Activated CD8-positive, alpha-beta T cell treated with anti-CD3 and anti-CD28 coated beads for 36 hours (primary cell): ENCODE measurements around the gene ELAVL2. TPM values are rescaled to one million over a fixed set of nuclear protein-coding genes. Genes with fewer than 3 reads are reported as not detected.

Experiments used
- ATAC-seq: fragments of 200-7000 bp; cut with Tn5 transposase; one replicate; pipeline ENCODE4 v1.10.0; 2021; ENCODE audit warnings: mild to moderate bottlenecking, moderate library complexity
- CTCF ChIA-PET: fragments of 350-600 bp; sonication (Branson Sonifier 250); formaldehyde crosslinking; loops from one replicate; lab custom pipeline; 2021; ENCODE audit warnings: antibody characterized with exemption; lab: Charles Lee
- POLR2A ChIA-PET: fragments of 350-600 bp; sonication (Branson Sonifier 250); formaldehyde crosslinking; loops from one replicate; lab custom pipeline; 2021; ENCODE audit warnings: antibody characterized with exemption; lab: Charles Lee
- DNase-seq: peaks from one replicate; pipeline ENCODE4 v3.0.0-alpha.2; 2020
- H3K27ac Mint-ChIP-seq: one replicate; pipeline ENCODE4 v1.8.0; 2021; ENCODE audit warnings: mild to moderate bottlenecking, mixed read lengths
- H3K27me3 Mint-ChIP-seq: one replicate; pipeline ENCODE4 v1.8.0; 2021; ENCODE audit warnings: mixed read lengths
- H3K36me3 Mint-ChIP-seq: one replicate; pipeline ENCODE4 v1.8.0; 2021; ENCODE audit warnings: low read depth, mixed read lengths
- H3K4me1 Mint-ChIP-seq: one replicate; pipeline ENCODE4 v1.8.0; 2021; ENCODE audit warnings: low read depth, mixed read lengths
- H3K4me3 Mint-ChIP-seq: one replicate; pipeline ENCODE4 v1.8.0; 2021; ENCODE audit warnings: mild to moderate bottlenecking, moderate library complexity, mixed read lengths
- H3K9me3 Mint-ChIP-seq: one replicate; pipeline ENCODE4 v1.8.0; 2021; ENCODE audit warnings: mixed read lengths
- CTCF ChIP-seq: fragments of 200-600 bp; IDR thresholded peaks from one replicate; pipeline ENCODE4 v1.8.0; 2022; ENCODE audit warnings: antibody characterized with exemption, mild to moderate bottlenecking
- intact Hi-C: fragments of 100-400 bp; cut with micrococcal nuclease; formaldehyde crosslinking; loops from one replicate; pipeline ENCODE4 v1.10.0; 2022
- total RNA-seq, 2 experiments: library from RNA; stranded (reverse); gene quantifications; one replicate each; pipeline ENCODE4 v1.2.3, GENCODE V29; 2021

Gene ELAVL2
- total RNA-seq, 2 experiments from 2014 or later = not detected

- peaks cover under 1% of the 10 kb centered on the region for H3K27me3 Mint-ChIP-seq
- no peak for DNase-seq
- H3K4me1 Mint-ChIP-seq = no peaks in the 10 kb centered on the region
- ATAC-seq = no peak
- intact Hi-C loops = no loop called here
- H3K4me3 Mint-ChIP-seq = no peak overlapping the region
- ChIA-PET CTCF (no interaction called here), POLR2A (no interaction called here)
- no peak for TF ChIP-seq CTCF
- no peaks in the 10 kb centered on the region for H3K9me3 Mint-ChIP-seq
- no peak overlapping the region for H3K27ac Mint-ChIP-seq
- no peaks in the 10 kb centered on the region for H3K36me3 Mint-ChIP-seq
Observed at GRCh38 chr9:23837038-23837437, 11.0 kb upstream of the ELAVL2 start.

- Mint-ChIP-seq H3K27me3 (peaks cover 29% of the 10 kb centered on the region), H3K9me3 (peaks cover 1% of the 10 kb centered on the region), H3K4me1 (no peaks in the 10 kb centered on the region), H3K4me3 (no peak overlapping the region), H3K36me3 (no peaks in the 10 kb centered on the region), H3K27ac (no peak overlapping the region)
- CTCF ChIA-PET = no interaction called here
- intact Hi-C loops = no loop called here
- POLR2A ChIA-PET = no interaction called here
- DNase-seq = no peak
- TF ChIP-seq CTCF = no peak
- ATAC-seq = no peak
Observed at GRCh38 chr9:23830929-23831730, 5.1 kb upstream of the ELAVL2 start.

GRCh38 chr9:23830476-23830805 is 4.4 kb upstream of the ELAVL2 start:
- Mint-ChIP-seq H3K27me3 (peaks cover 29% of the 10 kb centered on the region), H3K36me3 (no peaks in the 10 kb centered on the region), H3K27ac (no peak overlapping the region), H3K4me3 (no peak overlapping the region), H3K4me1 (no peaks in the 10 kb centered on the region), H3K9me3 (peaks cover 1% of the 10 kb centered on the region)
- CTCF ChIA-PET = no interaction called here
- intact Hi-C loops = no loop called here
- POLR2A ChIA-PET = interaction anchor here (0.5 kb wide), 1 partner anchor 38 kb away, joined by 3 read pairs; no protein-coding TSS in a partner anchor
- ATAC-seq = no peak
- TF ChIP-seq CTCF = no peak
- no peak for DNase-seq

- no peak for ATAC-seq
- Mint-ChIP-seq H3K27me3 (peaks cover 29% of the 10 kb centered on the region), H3K27ac (no peak overlapping the region), H3K4me3 (no peak overlapping the region), H3K36me3 (no peaks in the 10 kb centered on the region), H3K4me1 (no peaks in the 10 kb centered on the region), H3K9me3 (peaks cover 1% of the 10 kb centered on the region)
- POLR2A ChIA-PET = interaction anchor here (0.5 kb wide), 1 partner anchor 38 kb away, joined by 3 read pairs; no protein-coding TSS in a partner anchor
- CTCF ChIA-PET = no interaction called here
- DNase-seq = no peak
- no peak for TF ChIP-seq CTCF
- intact Hi-C loops = no loop called here
Observed at GRCh38 chr9:23829580-23830475, 3.8 kb upstream of the ELAVL2 start.

GRCh38 chr9:23825700-23826099 is 340 bp downstream of the ELAVL2 start:
- Mint-ChIP-seq H3K4me3 (no peak overlapping the region), H3K27me3 (peaks cover 41% of the 10 kb centered on the region), H3K27ac (no peak overlapping the region), H3K9me3 (peaks cover 3% of the 10 kb centered on the region), H3K4me1 (peaks cover 4% of the 10 kb centered on the region), H3K36me3 (no peaks in the 10 kb centered on the region)
- intact Hi-C loops = no loop called here
- ATAC-seq (no peak), DNase-seq (no peak)
- no peak for TF ChIP-seq CTCF
- ChIA-PET POLR2A (no interaction called here), CTCF (no interaction called here)
